PC-9 (cell line): ENCODE results near the gene TSSK1B.

Experiments used
- EZH2 ChIP-seq: fragments of 200-600 bp; sonication (generic); IDR thresholded peaks from 2 replicates; pipeline ENCODE4 v1.8.0; 2017; ENCODE audit warnings: antibody characterized with exemption, low read depth
- TF ChIP-seq, protein P1 (sequence below): fragments of 200-600 bp; sonication (generic); conservative IDR thresholded peaks from 2 replicates; pipeline ENCODE4 v1.6.1; 2017; ENCODE audit warnings: mixed run types, antibody characterized with exemption, mild to moderate bottlenecking, moderate library complexity

DNA sequence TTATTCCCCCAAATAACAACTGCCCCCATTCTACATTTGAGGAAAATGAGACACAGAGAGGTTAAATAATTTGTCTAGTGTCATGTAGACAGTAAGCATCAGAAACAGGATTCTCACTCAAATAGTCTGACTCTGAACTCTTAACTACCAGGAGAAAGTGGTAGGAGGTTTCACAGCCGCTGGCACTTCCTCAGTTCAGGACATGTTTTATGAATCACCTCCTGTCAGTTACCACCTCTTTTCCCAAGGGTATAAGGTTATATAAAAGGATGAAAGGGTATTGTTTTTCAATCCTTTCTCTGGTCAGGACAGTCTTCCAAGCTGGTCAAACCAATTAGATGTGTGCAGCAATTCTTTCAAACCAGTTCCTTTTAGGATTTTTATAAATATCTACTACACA is 52.1 kb downstream of the TSSK1B start:
- TF ChIP-seq, protein P1, sequence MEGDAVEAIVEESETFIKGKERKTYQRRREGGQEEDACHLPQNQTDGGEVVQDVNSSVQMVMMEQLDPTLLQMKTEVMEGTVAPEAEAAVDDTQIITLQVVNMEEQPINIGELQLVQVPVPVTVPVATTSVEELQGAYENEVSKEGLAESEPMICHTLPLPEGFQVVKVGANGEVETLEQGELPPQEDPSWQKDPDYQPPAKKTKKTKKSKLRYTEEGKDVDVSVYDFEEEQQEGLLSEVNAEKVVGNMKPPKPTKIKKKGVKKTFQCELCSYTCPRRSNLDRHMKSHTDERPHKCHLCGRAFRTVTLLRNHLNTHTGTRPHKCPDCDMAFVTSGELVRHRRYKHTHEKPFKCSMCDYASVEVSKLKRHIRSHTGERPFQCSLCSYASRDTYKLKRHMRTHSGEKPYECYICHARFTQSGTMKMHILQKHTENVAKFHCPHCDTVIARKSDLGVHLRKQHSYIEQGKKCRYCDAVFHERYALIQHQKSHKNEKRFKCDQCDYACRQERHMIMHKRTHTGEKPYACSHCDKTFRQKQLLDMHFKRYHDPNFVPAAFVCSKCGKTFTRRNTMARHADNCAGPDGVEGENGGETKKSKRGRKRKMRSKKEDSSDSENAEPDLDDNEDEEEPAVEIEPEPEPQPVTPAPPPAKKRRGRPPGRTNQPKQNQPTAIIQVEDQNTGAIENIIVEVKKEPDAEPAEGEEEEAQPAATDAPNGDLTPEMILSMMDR: no peak
- TF ChIP-seq EZH2: no peak
